Fibroblast of the aortic adventitia (primary cell): Measurements from ENCODE around the gene ARMH1. TPM values are rescaled to one million over a fixed set of nuclear protein-coding genes. Genes with fewer than 3 reads are reported as not detected.
"Not testable (repeated sequence)": the region's sequence is repeated elsewhere in the genome, so short reads cannot be mapped to it uniquely, and the experiment has no call there.

ENCODE experiments used
- DNase-seq: peaks from one replicate; pipeline ENCODE4 v3.0.0-alpha.2; 2010; ENCODE audit warnings: low read depth
- H3K4me3 ChIP-seq: 2 replicates; pipeline ENCODE4 v1.5.1; 2011; ENCODE audit warnings: low read depth, mild to moderate bottlenecking, control low read depth, low read length, moderate library complexity
- total RNA-seq: library from RNA; depleted of rRNA; stranded (reverse); fragments of >200 nt; gene quantifications from 2 replicates; pipeline ENCODE4 v1.2.3, GENCODE V29; 2012; ENCODE audit warnings: low replicate concordance
- TF ChIP-seq, protein P1 (sequence below): IDR thresholded peaks from 2 replicates; pipeline ENCODE4 v1.5.1; 2011; ENCODE audit warnings: mild to moderate bottlenecking, low read length, control low read depth, inconsistent platforms; ENCODE audit not compliant: insufficient read depth

Gene ARMH1
- total RNA-seq, 1 donor = 1.7 TPM

- TF ChIP-seq, protein P1, sequence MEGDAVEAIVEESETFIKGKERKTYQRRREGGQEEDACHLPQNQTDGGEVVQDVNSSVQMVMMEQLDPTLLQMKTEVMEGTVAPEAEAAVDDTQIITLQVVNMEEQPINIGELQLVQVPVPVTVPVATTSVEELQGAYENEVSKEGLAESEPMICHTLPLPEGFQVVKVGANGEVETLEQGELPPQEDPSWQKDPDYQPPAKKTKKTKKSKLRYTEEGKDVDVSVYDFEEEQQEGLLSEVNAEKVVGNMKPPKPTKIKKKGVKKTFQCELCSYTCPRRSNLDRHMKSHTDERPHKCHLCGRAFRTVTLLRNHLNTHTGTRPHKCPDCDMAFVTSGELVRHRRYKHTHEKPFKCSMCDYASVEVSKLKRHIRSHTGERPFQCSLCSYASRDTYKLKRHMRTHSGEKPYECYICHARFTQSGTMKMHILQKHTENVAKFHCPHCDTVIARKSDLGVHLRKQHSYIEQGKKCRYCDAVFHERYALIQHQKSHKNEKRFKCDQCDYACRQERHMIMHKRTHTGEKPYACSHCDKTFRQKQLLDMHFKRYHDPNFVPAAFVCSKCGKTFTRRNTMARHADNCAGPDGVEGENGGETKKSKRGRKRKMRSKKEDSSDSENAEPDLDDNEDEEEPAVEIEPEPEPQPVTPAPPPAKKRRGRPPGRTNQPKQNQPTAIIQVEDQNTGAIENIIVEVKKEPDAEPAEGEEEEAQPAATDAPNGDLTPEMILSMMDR = no peak
- DNase-seq = no peak
- no peak overlapping the region for H3K4me3 ChIP-seq
These were observed 21.2 kb downstream of the ARMH1 start for GRCh38 chr1:44695671-44696070.

GRCh38 chr1:44696101-44696500, 21.6 kb downstream of the ARMH1 start:
- TF ChIP-seq, protein P1 = no peak
- no peak overlapping the region for H3K4me3 ChIP-seq
- no peak for DNase-seq

- DNase-seq = no peak
- H3K4me3 ChIP-seq = no peak overlapping the region
- TF ChIP-seq, protein P1 = no peak
These were observed 22.4 kb downstream of the ARMH1 start for GRCh38 chr1:44696789-44697345.

DNA sequence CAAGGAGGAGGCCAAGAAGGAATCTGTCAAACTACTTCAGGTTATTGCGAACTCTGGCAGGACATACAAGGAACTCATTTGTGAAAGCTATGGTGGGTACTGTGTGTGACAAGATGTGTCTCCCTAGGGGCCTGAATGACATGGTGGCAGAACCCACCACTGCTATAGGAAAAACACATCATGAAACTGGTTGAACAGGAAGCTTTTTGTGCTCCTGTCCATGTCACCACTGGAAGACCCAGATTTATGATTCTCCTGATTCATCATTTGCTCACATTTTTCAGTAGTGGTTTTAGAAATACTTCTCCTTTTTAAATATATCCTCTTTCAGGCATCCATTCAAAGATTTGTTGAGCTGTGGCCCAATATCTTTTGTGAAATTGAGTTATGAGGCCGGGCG, 23.6 kb downstream of the ARMH1 start:
- no peak overlapping the region for H3K4me3 ChIP-seq
- TF ChIP-seq, protein P1 = no peak
- no peak for DNase-seq

DNA sequence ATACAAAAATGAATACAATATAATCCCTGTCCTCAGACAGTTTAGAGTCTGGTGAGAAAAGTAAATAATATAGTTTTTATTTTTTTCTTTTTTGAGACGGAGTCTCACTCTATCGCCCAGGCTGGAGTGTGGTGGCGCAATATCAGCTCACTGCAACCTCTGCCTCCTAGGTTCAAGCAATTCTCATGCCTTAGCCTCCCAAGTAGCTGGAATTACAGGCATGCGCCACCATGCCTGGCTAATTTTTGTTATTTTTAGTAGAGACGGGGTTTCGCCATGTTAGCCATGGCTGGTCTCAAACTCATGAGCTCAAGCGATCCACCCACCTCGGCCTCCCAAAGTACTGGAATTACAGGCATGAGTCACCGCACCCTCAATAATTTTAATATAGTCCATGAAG, 24.9 kb downstream of the ARMH1 start:
- not testable (repeated sequence) for DNase-seq, H3K4me3 ChIP-seq

DNA sequence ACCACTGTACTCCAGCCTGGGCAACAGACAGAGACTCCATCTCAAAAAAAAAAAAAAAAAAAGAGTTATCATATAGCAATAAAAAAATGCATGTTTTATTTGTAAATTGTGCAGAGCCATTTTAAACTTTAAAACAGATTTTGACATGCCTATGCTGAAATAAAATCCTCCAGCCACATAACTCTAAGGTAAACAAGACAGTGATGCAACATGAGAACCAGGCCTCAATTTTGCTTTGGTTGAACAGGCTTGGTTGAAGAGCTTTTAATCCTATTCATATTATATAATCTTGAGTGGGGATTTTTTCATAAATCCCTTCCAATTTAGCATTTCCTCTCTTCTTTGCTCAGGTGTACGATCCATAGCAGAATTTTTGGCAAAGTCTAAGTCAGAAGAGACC, 26.1 kb downstream of the ARMH1 start:
- no peak for DNase-seq
- TF ChIP-seq, protein P1 = no peak
- H3K4me3 ChIP-seq = no peak overlapping the region

DNA sequence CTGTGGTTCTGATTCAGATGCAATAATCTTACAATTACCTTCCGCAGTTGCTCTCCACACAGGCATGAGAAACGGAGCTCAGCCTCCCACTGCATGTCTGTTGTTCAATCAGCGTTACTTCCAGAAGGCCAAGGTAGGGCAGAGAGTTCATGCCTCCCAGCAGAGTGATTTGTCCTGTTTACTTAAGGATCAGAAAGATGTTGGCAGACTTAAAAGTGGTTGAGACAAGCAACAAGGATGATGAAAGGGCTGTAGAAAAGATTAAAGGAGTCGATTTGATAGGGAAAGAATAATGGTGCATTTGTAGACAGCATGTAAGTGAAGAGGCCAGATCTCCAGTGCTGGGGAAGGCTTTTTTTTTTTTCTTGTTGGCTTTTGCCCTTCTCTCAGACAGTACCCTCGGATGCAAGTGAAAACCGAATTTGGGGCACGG, 26.6 kb downstream of the ARMH1 start:
- no peak overlapping the region for H3K4me3 ChIP-seq
- no peak for DNase-seq
- TF ChIP-seq, protein P1 = no peak
